ENCODE data around the gene ZNF45.
"Not testable (repeated sequence)": the region's sequence is repeated elsewhere in the genome, so short reads cannot be mapped to it uniquely, and the experiment has no call there.

Gene ZNF45

GRCh38 chr19:43883864-43884263 is 51.2 kb downstream of the ZNF45 start, which contains the start of gene ZNF404:
Gene ZNF404, minus strand, starts transcription at chr19:43883964.
- DNase-seq (ENCODE audit: insufficient read length, low spot score) (no peak), FAIRE-seq (no peak)
- TF ChIP-seq POU2F2 (IDR thresholded peaks at IDR 0.05; ENCODE audit: low read depth, low read length): no peak
- no peak for TF ChIP-seq PAX5 (IDR thresholded peaks at IDR 0.05; ENCODE audit: insufficient read depth, low read length, severe bottlenecking)
- TF ChIP-seq TAF1 (IDR thresholded peaks at IDR 0.05; ENCODE audit: low read depth, low read length): no peak
- TF ChIP-seq POLR2AphosphoS5 (IDR thresholded peaks at IDR 0.05; ENCODE audit: low read depth, low read length): no peak
- no peak for TF ChIP-seq POLR2A (IDR thresholded peaks at IDR 0.05; ENCODE audit: low read depth, low read length)
- no peak for TF ChIP-seq SPI1 (IDR thresholded peaks at IDR 0.05; ENCODE audit: low read depth, low read length)

GRCh38 chr19:43880483-43880882 is 54.6 kb downstream of the ZNF45 start:
- TF ChIP-seq SPI1 (IDR thresholded peaks at IDR 0.05; ENCODE audit: low read depth, low read length) (no peak), POLR2AphosphoS5 (IDR thresholded peaks at IDR 0.05; ENCODE audit: low read depth, low read length) (no peak), POU2F2 (IDR thresholded peaks at IDR 0.05; ENCODE audit: low read depth, low read length) (no peak), PAX5 (IDR thresholded peaks at IDR 0.05; ENCODE audit: insufficient read depth, low read length, severe bottlenecking) (no peak), TAF1 (IDR thresholded peaks at IDR 0.05; ENCODE audit: low read depth, low read length) (no peak), POLR2A (IDR thresholded peaks at IDR 0.05; ENCODE audit: low read depth, low read length) (no peak)
- DNase-seq (ENCODE audit: insufficient read length, low spot score) (no peak), FAIRE-seq (no peak)

DNA sequence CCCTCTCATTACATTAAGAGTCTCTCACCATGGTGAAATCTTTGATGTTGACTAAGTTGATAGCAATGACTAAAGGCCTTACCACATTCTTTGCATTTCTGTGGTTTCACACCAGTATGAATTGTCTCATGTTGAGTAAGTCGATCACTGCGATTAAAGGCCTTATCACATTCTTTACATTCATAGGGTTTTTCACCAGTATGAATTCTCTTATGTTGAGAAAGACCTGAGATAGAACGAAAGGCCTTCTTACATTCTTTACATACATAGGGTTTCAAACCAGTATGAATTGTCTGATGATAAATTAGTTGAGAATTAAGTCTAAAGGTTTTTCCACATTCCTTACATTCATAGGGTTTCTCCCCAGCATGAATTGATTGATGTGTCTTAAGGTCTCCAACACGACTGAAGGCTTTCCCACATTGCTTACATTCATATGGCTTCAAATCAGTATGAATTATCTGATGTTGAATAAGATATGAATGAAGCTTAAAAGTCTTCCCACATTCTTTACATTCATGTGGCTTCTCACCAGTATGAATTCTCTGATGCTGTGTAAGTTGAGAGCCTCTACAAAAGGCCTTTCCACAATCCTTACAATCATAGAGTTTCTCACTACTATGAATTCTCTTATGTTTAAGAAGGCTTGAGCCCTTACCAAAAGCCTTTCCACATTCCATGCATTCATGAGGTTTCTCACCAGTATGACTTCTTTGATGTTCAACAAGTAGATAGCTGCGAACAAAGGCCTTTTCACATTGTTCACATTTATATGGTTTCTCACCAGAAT is 62.3 kb downstream of the ZNF45 start:
- TF ChIP-seq PAX5 (IDR thresholded peaks at IDR 0.05; ENCODE audit: insufficient read depth, low read length, severe bottlenecking): no peak
- TF ChIP-seq POLR2AphosphoS5 (IDR thresholded peaks at IDR 0.05; ENCODE audit: low read depth, low read length): no peak
- no peak for TF ChIP-seq TAF1 (IDR thresholded peaks at IDR 0.05; ENCODE audit: low read depth, low read length)
- TF ChIP-seq POLR2A (IDR thresholded peaks at IDR 0.05; ENCODE audit: low read depth, low read length): no peak
- TF ChIP-seq SPI1 (IDR thresholded peaks at IDR 0.05; ENCODE audit: low read depth, low read length): no peak
- TF ChIP-seq POU2F2 (IDR thresholded peaks at IDR 0.05; ENCODE audit: low read depth, low read length): no peak
- no peak for DNase-seq (ENCODE audit: insufficient read length, low spot score)
- FAIRE-seq: no peak

DNA sequence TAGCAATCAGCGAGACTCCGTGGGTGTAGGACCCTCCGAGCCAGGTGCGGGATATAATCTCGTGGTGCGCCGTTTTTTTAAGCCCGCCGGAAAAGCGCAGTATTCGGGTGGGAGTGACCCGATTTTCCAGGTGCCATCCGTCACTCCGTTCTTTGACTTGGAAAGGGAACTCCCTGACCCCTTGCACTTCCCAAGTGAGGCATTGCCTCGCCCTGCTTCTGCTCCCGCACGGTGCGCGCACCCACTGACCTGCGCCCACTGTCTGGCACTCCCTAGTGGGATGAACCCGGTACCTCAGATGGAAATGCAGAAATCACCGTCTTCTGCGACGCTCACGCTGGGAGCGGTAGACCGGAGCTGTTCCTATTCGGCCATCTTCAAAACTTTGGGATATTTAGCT is 68.2 kb downstream of the ZNF45 start:
- not testable (repeated sequence) for DNase-seq (ENCODE audit: insufficient read length, low spot score); FAIRE-seq
